Measurements from ENCODE around the gene PDXP. TPM values are rescaled to one million over a fixed set of nuclear protein-coding genes. Genes with fewer than 3 reads are reported as not detected.

PDXP gene
- total and polyA plus RNA-seq, 2 experiments from 2014 or later: 15.0 to 55.6 TPM

DNA sequence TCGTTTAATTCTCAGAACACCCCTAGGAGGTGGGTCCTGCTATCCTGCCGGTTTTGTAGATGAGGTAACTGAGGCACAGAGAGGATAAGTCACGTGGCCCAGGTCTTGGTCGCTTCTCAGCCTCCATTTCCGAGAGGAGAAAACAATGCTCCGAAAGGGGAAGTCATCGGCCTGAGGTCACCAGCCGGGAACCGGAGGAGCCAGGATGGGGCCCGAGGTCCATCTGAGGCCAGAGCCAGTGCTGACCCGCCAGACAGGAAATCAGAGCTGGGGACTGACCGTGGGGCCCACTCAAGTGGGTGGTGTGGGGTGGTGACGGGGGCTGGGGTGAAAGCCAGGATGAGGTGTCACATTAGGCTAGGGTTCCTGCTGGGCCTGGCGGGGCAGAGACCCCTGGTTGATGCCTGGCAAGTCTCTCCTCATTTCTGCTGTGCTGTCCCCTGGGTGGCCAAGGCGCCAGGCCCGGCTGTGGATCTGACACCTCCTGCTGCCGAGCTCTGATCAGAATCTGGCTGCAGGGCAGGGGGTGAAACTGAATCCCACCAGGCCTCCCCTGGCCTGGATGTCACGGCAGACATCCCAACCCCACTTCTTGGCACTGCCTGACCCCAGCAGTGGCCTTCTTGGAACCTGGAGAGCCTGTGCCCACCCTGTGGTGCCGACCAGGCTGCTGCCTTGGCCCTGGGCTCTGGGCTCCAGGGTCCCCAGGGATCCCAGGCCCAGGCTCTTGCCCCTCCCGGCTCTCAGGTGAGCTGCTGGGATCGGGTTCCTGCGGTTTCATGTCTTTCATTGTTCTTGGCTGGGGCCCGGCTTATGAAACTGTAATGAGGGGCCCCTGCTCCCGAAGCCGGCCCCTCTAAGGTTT lies 50.3 kb downstream of the PDXP start:
- no peak overlapping the region for H3K4me3 ChIP-seq
- Mint-ChIP-seq H3K9me3 (no peaks in the 10 kb centered on the region), H3K4me3 (no peak overlapping the region), H3K36me3 (ENCODE audit: low read depth) (peaks cover 44% of the 10 kb centered on the region), H3K27me3 (ENCODE audit: insufficient read depth, low read depth, poor library complexity) (peaks cover 13% of the 10 kb centered on the region), H3K27ac (peak overlapping the region; percentile 38; the same call in 1 of the 2 replicates), H3K4me1 (peaks cover 8% of the 10 kb centered on the region)
- H3F3A ChIP-seq (replicated peaks; ENCODE audit: low read depth): no peaks in the 10 kb centered on the region
- H3K79me2 ChIP-seq (replicated peaks; ENCODE audit: insufficient read depth): no peaks in the 10 kb centered on the region
- H2AFZ ChIP-seq: no peak overlapping the region
- peaks cover 5% of the 10 kb centered on the region; the same call in 1 of the 2 replicates for H3K36me3 ChIP-seq (ENCODE audit: insufficient read depth)
- no peak overlapping the region for H3K4me2 ChIP-seq
- H3K9me2 ChIP-seq (ENCODE audit: insufficient read depth): no peaks in the 10 kb centered on the region
- ATAC-seq (peak; percentile 64), DNase-seq (ENCODE audit: low spot score) (no peak)
- H4K20me1 ChIP-seq (replicated peaks; ENCODE audit: insufficient read depth): no peaks in the 10 kb centered on the region
- H3K27me3 ChIP-seq (ENCODE audit: insufficient read depth): no peaks in the 10 kb centered on the region
- no peak overlapping the region for H3K27ac ChIP-seq (ENCODE audit: low read depth)
- TF ChIP-seq EZH2 (IDR thresholded peaks at IDR 0.05; ENCODE audit: low read depth, unreplicated experiment): no peak
- TF ChIP-seq ZNF114 (CRISPR knock-in tag; IDR thresholded peaks at IDR 0.05): no peak
- TF ChIP-seq, protein P1, sequence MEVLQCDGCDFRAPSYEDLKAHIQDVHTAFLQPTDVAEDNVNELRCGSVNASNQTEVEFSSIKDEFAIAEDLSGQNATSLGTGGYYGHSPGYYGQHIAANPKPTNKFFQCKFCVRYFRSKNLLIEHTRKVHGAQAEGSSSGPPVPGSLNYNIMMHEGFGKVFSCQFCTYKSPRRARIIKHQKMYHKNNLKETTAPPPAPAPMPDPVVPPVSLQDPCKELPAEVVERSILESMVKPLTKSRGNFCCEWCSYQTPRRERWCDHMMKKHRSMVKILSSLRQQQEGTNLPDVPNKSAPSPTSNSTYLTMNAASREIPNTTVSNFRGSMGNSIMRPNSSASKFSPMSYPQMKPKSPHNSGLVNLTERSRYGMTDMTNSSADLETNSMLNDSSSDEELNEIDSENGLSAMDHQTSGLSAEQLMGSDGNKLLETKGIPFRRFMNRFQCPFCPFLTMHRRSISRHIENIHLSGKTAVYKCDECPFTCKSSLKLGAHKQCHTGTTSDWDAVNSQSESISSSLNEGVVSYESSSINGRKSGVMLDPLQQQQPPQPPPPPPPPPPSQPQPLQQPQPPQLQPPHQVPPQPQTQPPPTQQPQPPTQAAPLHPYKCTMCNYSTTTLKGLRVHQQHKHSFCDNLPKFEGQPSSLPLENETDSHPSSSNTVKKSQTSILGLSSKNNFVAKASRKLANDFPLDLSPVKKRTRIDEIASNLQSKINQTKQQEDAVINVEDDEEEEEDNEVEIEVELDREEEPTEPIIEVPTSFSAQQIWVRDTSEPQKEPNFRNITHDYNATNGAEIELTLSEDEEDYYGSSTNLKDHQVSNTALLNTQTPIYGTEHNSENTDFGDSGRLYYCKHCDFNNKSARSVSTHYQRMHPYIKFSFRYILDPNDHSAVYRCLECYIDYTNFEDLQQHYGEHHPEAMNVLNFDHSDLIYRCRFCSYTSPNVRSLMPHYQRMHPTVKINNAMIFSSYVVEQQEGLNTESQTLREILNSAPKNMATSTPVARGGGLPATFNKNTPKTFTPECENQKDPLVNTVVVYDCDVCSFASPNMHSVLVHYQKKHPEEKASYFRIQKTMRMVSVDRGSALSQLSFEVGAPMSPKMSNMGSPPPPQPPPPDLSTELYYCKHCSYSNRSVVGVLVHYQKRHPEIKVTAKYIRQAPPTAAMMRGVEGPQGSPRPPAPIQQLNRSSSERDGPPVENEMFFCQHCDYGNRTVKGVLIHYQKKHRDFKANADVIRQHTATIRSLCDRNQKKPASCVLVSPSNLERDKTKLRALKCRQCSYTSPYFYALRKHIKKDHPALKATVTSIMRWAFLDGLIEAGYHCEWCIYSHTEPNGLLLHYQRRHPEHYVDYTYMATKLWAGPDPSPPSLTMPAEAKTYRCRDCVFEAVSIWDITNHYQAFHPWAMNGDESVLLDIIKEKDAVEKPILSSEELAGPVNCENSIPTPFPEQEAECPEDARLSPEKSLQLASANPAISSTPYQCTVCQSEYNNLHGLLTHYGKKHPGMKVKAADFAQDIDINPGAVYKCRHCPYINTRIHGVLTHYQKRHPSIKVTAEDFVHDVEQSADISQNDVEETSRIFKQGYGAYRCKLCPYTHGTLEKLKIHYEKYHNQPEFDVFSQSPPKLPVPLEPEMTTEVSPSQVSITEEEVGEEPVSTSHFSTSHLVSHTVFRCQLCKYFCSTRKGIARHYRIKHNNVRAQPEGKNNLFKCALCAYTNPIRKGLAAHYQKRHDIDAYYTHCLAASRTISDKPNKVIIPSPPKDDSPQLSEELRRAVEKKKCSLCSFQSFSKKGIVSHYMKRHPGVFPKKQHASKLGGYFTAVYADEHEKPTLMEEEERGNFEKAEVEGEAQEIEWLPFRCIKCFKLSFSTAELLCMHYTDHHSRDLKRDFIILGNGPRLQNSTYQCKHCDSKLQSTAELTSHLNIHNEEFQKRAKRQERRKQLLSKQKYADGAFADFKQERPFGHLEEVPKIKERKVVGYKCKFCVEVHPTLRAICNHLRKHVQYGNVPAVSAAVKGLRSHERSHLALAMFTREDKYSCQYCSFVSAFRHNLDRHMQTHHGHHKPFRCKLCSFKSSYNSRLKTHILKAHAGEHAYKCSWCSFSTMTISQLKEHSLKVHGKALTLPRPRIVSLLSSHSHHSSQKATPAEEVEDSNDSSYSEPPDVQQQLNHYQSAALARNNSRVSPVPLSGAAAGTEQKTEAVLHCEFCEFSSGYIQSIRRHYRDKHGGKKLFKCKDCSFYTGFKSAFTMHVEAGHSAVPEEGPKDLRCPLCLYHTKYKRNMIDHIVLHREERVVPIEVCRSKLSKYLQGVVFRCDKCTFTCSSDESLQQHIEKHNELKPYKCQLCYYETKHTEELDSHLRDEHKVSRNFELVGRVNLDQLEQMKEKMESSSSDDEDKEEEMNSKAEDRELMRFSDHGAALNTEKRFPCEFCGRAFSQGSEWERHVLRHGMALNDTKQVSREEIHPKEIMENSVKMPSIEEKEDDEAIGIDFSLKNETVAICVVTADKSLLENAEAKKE (CRISPR knock-in tag; IDR thresholded peaks at IDR 0.05): no peak
- TF ChIP-seq JUNB (IDR thresholded peaks at IDR 0.05; ENCODE audit: unreplicated experiment): no peak
- no peak for TF ChIP-seq NANOG (IDR thresholded peaks at IDR 0.05; ENCODE audit: borderline replicate concordance)
- no peaks in the 10 kb centered on the region for H3K4me1 ChIP-seq (ENCODE audit: insufficient read depth)

DNA sequence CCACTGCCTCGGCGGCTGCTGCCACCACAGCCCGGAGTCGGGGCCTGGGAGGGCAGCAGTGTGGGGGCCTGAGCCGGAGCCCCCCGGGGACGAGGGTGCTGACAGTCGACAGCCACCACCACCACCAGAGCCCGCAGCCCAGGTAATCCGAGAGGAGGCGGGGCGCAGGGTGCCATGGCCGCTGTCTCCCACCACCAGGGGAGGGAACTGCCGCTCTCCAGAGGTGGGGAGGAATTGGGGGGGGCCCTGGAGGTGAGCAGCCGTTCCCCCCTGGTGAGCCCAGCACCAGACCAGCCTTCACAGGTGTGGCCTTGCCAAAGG lies 50.9 kb downstream of the PDXP start:
- Histone ChIP-seq H3F3A (replicated peaks; ENCODE audit: low read depth) (no peaks in the 10 kb centered on the region), H3K9me2 (ENCODE audit: insufficient read depth) (no peaks in the 10 kb centered on the region), H3K79me2 (replicated peaks; ENCODE audit: insufficient read depth) (no peaks in the 10 kb centered on the region), H2AFZ (no peak overlapping the region), H3K27me3 (ENCODE audit: insufficient read depth) (no peaks in the 10 kb centered on the region), H3K27ac (ENCODE audit: low read depth) (no peak overlapping the region), H3K4me2 (no peak overlapping the region), H4K20me1 (replicated peaks; ENCODE audit: insufficient read depth) (no peaks in the 10 kb centered on the region), H3K4me3 (no peak overlapping the region), H3K4me1 (ENCODE audit: insufficient read depth) (no peaks in the 10 kb centered on the region), H3K36me3 (ENCODE audit: insufficient read depth) (0 out of 2 replicates have a peak, but pooled peaks cover 5% of the 10 kb centered on the region)
- Mint-ChIP-seq H3K36me3 (ENCODE audit: low read depth) (peaks cover 44% of the 10 kb centered on the region), H3K27ac (no peak overlapping the region), H3K27me3 (ENCODE audit: insufficient read depth, low read depth, poor library complexity) (peaks cover 12% of the 10 kb centered on the region), H3K4me1 (peaks cover 8% of the 10 kb centered on the region), H3K9me3 (no peaks in the 10 kb centered on the region), H3K4me3 (no peak overlapping the region)
- ATAC-seq (peak; percentile 64), DNase-seq (ENCODE audit: low spot score) (no peak)
- no peak for TF ChIP-seq EZH2phosphoT487 (IDR thresholded peaks at IDR 0.05; ENCODE audit: unreplicated experiment)
- TF ChIP-seq NANOG (IDR thresholded peaks at IDR 0.05; ENCODE audit: borderline replicate concordance): no peak

Measured in GM23338 (cell line).